SW480 (cell line): ENCODE measurements around the gene BCL6B.

Source experiments
- DNase-seq: peaks from one replicate; pipeline ENCODE4 v3.0.0-alpha.2; 2016; ENCODE audit warnings: low spot score

BCL6B gene

DNA sequence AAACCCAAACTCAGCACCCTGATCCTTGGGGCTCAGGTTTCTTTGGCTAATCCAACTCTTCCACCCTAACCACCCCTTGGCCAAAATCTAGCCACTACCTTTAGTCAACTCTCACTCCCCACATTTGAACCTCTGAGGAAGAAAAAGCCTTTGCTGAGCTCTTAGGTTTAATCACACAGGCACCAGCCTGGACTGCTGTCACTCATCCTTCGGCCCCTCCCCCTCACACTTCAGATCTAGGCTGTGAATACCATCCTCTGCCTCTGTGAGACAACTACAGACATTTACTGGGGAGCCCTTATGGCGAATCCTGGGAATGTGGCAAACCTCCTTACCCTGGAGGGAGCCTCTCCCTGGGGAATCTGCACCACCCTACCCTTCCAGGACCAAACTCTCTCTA lies 15.7 kb upstream of the BCL6B start:
- DNase-seq = no peak

DNA sequence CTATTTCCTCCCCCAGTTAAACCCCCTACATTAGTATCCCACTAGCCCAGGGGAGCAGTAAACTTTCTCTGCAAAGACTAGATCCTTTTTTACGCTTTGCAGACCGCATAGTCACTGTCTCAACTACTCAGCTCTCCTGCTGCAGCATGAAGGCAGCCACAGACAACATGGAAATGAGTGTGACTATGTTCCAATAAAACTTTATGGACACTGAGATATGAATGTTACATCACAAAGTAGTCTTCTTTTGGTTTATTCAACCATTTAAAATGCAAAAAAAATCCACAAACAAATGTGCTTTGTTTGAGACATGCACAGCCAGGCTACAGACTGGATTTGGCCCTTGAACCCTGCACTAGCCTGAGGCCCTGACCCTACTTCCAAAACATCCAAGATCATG lies 12.3 kb upstream of the BCL6B start:
- DNase-seq = no peak

DNA sequence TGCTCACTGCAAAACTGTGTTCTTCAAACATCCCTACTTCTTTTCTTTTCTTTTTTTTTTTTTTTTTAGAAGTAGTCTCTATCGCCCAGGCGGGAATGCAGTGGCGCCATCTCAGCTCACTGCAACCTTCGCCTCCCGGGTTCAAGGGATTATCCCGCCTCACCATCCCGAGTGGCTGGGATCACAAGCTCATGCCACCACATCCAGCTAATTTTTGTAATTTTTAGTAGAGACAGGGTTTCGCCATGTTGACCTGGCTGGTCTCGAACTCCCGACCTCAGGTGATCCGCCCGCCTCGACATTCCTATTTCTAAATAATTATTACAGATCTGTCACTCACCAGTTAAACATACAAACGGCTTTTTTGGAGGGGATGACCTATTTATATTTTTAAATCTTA lies 11.4 kb upstream of the BCL6B start:
- DNase-seq = no peak

DNA sequence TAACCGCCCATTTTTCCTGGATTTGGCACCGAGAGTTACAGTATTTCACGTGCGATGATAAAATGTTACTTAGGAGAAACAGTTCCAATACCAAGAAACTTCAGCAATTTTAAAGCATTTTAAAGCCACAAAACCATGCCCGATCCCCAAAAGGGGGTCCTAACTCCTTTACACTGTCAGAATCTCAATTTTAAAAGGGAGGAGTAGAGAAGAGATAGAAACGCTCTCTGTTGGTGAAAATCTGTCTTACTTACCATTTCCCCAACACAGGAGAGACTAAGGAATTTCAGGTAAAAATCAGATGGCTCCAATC lies 11.0 kb upstream of the BCL6B start:
- no peak for DNase-seq

DNA sequence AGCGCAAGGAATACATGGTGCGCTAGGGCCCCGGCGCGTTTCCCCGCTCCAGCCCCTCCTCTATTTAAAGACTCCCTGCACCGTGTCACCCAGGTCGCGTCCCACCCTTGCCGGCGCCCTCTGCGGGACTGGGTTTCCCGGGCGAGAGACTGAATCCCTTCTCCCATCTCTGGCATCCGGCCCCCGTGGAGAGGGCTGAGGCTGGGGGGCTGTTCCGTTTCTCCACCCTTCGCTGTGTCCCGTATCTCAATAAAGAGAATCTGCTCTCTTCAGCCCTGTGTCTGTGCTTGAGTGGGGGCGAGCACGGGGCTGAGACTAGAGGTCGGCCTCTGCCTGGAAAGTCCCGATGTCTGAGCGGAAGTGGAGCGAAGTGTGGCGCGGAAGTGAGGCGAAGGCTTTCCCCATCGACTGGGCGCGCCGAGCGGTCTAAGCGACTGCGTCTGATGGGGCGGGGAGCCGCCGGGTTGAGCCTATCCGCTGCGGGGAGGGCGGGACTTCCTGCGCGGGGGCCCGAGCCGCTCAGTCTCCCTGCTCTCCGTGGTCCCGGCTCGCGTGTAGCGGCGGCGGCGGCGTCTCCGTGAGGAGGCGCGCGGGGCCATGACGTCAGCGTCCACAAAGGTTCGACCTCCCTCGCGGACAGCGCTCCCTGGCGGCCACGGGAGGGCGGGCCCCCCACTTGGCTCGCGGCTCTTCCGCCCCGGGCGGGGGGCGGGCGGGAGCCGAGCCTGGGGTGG lies 8.4 kb upstream of the BCL6B start:
- DNase-seq = peak; percentile 97

DNA sequence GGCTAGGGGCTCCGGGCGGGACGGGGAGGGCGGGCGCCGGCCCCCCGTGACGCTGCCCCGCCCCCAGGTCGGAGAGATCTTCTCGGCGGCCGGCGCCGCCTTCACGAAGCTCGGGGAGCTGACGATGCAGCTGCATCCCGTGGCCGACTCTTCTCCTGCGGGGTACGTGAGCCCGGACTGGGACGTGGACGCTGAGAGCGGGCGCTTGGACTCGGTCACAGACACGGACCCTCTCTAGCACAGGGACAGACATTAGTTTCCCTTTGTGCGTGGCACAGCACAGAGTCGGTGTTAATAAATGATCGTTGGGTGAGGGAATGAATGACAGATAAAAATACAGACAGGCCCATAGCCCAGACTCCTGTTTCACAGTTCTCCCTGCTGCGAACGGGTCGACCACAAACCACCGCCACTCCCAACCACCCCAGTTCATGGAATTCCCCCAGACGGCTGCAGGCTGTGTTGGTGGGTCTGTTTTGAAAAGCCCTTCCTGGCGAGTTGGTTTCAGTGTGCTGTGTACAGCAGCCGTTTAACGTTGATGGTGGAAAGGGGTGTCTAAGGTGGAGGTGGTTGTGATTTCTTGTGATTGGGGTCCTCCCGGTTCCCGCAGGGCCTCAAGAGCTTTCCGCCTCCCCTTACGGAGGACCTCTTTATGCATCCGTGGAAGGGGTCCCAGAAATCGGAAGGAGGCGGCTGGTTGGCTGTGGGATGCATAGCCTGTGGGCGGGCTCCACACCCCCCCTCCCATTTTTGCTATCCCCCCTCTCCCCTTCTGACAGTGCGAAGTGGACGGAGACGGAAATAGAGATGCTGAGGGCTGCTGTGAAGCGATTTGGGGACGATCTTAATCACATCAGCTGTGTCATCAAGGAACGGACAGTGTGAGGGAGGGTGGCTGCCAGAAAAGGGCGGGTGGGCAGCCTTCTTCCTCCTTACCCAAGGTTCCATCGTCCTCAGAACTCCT lies 7.6 kb upstream of the BCL6B start:
- peak; percentile 64 for DNase-seq

DNA sequence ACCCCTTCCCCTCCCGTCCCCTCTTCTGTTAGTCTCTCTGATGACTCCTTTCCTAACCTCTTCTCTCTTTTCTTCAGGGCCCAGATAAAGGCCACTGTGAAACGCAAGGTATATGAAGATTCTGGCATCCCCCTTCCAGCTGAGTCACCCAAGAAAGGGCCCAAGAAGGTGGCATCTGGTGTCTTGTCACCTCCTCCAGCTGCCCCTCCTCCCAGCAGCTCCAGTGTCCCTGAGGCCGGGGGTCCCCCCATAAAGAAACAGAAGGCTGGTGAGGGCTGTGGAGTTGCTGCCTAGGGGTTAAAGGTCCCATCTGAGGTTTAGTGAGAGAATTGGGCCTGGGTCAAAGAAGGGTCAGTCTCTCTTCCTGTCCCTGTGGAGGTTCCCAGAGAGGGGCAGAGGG lies 6.4 kb upstream of the BCL6B start:
- no peak for DNase-seq

DNA sequence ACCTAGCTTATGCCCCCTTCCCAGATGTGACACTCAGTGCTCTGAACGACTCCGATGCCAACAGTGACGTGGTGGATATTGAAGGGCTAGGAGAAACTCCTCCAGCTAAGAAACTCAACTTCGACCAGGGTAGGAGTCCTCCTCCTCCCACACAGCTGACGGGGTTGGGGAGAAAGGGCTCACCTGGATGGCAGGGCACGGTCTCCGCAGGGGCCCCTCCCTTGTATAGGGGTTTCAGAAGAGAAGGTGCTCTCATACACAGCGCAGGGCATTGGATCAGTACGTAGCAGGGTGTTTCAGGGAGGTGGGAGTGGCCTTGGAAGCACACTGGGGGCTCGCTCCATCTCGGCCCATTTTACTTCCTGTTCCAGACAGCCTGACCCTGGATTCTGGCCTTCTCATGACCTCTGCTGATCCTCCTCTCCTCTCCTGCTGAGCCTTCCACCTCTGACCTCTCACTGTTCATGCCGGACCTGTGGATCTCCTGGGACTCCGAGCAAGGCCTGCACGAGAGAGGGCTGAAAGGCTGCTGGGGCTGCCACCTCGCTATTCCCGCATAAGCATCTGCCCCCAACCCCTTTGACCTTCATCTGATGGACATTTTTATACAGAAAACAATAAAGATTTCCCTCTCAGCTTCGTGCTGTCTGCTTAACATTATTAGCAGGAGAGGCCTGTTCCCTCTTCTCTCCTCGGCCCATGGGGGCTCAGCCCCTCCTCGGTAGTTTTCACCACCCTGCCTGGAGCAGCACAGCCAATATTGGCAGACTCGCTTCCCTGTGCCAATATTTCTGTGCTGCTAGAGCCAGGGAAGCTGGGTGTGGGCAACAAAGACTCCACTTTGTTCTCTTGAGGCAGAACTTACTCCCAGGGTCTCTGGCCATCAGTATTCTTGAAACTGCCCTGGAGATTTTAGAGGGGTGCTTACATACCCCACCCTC lies 5.7 kb upstream of the BCL6B start:
- no peak for DNase-seq

DNA sequence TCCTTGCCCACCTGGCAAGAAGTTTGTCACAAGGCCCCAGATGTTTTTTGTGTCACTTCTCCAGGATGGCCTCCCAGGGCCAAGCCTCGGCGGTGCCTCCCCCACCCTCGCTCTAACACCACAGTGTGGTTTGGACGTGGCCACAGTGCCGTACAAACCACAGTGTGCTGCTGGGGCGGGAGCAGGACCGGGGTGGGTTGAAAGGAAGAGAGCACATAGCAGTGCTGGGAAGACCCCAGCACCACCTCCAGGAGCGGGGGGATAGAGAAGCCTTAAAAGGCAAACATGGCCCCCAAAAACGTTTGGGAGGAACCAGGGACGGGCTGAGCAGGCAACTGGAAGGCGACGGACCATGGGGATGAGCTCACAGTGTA lies 5.0 kb upstream of the BCL6B start:
- DNase-seq = no peak

DNA sequence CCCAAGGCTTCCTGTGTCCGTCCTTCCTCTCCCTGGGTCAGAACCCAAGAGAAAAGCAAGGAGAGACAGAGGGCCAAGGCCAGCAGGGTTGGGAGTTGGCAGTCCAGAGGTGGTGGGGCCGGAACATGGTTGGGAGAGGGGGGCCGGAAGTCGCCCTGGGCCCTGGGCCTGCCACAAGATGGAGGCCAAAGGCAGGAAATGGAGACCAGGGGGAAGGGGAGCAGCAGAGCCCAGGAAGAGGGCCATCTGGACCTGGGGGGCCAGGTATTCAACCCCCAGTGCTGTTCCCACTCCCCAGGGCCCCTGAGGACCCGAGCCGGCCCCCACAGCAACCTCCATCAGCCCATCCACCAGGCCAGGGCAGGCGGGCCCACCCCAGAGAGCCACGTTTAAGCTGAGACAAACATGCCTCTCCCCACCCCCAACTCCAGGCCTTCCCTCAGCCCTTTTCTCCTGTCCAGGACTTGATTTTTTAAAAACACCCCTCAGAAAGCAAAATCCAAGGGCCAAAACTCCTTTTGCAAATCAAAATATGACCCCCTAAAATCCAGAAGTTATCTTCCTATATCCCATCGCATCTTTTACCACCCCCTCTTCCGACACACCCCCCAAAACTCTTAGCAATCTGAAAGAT lies 4.4 kb upstream of the BCL6B start:
- DNase-seq = no peak

DNA sequence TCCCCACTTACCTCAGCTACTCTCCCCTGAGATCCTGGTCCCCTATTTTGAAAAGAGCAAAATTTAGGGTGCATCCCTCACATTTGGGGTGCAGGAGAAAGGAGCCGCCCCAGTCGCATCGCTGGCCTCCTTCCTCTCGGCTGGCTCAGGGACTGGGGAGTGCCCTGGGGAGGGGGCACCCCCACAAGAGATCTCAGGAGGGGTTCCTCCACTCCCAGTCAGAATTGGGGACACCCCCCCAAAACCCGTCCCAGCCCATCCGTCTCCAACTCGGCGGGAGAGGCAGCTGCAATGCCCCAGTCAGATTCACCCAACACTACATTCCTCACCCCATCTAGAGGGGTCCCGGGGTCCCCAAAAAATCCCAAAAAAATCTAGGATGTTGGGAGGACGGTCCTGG lies 3.5 kb upstream of the BCL6B start:
- DNase-seq = no peak

DNA sequence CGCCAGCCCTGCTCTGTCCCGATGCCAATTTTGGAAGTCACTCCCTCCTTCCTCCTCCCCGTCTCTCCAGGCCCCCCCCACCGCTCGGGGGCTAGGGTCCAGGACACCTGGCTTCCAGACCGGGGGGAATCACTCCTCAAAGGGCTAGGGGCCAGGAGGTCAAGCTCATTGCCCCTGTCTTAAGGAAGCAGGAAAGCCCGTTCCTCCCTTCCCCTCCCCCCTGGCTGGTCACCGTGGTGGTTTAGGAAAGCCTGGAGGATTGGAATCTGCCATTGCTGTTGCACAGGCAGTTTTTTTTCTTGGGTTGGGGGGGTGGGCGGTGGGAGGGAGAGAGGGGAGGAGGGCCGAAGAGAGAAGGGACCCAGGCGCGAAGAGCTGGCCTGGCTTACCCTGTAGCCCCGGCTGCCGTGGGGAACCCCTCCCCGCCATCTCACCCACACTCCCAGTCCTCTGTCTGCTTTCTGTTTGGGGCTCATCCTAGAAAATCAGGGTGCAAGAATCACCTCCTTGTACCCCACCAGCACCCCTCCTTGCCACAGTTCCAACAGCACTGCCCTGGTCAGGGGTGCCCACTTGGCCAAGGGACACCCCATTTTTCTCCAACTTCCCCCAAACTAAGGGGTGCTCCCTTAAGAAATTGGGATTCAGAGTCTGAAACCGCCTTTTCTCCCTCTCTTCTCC lies 2.9 kb upstream of the BCL6B start:
- no peak for DNase-seq

DNA sequence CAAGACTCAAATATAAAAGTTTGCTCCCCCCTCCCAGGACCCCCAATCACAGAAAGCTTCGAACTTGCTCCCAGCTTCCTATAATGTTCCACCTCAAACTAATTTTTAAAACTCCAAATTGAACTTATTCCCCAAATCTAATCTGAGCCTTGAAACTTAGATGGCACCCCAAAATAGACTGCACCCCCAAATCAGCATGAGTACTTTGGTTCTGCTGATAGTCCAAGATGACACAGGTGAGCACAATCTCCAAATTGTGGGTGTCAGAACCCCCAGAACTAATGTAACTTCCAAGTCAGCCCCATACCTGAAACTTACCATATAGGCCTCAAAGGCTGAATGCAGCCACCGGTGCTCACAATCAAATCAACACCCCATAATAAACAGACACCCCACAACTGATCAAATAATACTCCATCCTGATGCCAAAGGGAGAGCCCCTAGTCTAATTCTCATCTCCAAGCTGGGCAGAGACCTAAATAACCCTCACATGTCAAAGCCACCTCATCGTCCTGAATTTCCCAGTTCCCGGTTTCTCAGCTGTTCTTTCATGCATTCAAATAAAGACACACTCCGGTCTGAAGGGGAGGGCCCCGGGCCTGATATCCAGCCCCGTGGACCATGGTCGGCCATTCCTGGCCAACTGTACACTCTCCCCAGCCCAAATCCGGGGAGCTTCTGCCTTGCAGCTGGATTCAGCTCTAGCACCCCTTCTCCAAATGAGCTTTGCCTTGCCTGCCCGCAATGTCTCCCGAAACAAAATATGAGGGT lies 1.8 kb upstream of the BCL6B start:
- no peak for DNase-seq

DNA sequence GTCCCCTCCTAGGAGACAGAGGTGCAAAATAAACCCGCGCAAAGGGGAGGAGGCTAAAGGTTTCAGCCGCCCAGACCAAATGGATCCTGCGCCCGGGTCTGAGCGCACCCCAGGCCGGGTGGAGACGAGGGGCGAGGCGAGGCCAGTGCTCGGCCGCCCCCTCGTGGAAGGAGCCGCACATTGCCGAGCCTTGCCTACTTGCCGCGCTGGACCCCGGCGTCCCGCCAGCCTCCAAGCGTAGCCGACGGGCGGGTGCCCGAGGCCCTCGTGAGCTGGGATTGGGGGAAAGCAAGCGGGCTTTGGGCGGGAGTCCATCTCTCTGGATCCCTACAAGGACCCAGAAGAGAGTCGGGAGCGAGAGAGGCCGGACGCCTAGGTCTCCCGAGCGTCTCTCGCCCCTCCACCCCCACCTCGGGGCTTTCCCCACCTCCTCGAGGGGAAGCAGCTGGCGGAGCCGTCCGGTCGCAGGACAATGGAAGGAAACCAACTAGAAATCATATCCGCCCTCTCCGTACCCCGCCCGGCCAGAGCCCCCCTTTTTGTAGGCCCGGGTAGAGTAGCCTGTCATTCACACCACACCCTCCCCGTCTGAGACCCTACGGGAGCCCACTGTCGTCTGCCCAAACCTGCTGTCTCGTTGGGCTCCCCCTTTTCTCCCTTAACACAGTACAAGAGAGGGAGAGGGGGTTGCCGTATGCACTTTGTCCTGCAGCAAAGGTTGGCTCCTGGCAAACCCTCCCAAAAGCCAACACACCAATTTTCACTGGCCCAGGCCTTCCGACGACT lies 664 bp upstream of the BCL6B start:
- peak; percentile 30 for DNase-seq

DNA sequence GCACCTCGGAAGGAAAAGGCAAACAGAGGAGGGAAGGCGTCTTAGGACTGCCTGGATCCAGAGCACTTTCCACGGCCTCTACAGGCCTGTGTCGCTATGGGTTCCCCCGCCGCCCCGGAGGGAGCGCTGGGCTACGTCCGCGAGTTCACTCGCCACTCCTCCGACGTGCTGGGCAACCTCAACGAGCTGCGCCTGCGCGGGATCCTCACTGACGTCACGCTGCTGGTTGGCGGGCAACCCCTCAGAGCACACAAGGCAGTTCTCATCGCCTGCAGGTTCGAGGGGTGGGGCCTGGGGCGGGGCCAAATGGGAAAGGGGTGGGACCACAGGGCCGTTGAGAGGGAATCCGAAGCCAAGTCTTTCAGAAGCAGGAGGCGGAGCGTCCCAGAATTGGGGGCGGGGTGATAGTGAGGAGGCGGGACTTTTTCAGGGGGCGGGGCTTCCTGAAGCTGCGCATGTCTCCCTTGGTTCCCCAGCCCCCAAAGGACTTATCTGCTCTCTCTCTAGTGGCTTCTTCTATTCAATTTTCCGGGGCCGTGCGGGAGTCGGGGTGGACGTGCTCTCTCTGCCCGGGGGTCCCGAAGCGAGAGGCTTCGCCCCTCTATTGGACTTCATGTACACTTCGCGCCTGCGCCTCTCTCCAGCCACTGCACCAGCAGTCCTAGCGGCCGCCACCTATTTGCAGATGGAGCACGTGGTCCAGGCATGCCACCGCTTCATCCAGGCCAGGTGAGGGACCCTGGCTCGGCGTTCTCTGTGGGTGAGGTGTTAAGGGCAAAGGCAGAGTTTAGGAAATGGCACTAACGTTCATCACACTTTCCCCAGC lies 939 bp downstream of the BCL6B start:
- peak; percentile 65 for DNase-seq

DNA sequence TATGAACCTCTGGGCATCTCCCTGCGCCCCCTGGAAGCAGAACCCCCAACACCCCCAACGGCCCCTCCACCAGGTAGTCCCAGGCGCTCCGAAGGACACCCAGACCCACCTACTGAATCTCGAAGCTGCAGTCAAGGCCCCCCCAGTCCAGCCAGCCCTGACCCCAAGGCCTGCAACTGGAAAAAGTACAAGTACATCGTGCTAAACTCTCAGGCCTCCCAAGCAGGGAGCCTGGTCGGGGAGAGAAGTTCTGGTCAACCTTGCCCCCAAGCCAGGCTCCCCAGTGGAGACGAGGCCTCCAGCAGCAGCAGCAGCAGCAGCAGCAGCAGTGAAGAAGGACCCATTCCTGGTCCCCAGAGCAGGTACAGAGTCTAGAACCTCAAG lies 1.5 kb downstream of the BCL6B start:
- no peak for DNase-seq

DNA sequence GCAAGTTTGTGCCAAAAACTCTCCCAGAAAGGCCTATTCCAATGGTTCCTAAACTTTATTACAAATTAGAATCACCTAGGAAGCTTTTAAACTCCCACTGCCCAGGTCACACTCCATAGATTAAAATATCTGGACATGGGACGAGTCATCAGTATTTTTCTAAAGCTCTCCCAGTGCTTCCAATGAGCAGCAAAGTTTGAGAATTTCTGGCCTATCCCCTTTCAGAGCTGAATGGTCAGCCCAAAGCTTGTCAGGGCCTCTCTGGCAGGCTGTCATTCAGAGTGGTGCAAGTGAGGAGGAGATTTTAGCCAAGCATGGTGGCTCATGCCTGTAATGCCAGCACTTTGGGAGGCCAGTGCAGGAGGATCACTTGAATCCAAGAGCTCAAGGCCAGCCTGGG lies 2.4 kb downstream of the BCL6B start:
- no peak for DNase-seq

DNA sequence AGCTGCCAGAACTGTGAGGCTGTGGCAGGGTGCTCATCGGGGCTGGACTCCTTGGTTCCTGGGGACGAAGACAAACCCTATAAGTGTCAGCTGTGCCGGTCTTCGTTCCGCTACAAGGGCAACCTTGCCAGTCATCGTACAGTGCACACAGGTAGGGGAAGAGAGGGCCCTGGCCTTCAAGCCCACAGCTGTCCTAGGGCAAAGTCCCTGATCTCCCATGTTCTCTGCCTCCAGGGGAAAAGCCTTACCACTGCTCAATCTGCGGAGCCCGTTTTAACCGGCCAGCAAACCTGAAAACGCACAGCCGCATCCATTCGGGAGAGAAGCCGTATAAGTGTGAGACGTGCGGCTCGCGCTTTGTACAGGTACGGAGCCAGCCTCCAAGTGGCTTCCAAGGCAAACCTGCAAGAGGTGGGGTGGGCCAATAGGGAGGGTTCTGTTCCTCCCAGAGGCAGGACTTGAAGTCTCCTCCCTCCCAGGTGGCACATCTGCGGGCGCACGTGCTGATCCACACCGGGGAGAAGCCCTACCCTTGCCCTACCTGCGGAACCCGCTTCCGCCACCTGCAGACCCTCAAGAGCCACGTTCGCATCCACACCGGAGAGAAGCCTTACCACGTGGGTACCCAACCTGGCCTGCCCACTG lies 3.7 kb downstream of the BCL6B start:
- DNase-seq = no peak
